Heart left ventricle (tissue), 16 donors: ENCODE measurements around the gene LCMT2. TPM values are rescaled to one million over a fixed set of nuclear protein-coding genes. Genes with fewer than 3 reads are reported as not detected.

Experiments
- ATAC-seq, 4 donors: fragments of 200-7000 bp; cut with Tn5 transposase; one replicate each; pipeline ENCODE4 v1.9.1; 2020 to 2022; ENCODE audit warnings: moderate library complexity in 4 of 4, mild to moderate bottlenecking in 3 of 4, moderate number of reproducible peaks in 1 of 4
- DNase-seq, 5 donors: peaks; one replicate each; pipeline ENCODE4 v3.0.0-alpha.2; 2020
- H3K27ac ChIP-seq, 12 donors: fragments of 200-600 bp; sonication (generic) in 4 of 12; one replicate each; pipeline versions ENCODE4 v1.5.0 to v1.8.0; 2016 to 2022; ENCODE audit warnings: mild to moderate bottlenecking in 2 of 12
- H3K27me3 ChIP-seq, 9 donors: fragments of 200-600 bp; sonication (generic) in 2 of 9; one replicate each; pipeline versions ENCODE4 v1.5.1 to v1.8.0; 2016 to 2022; ENCODE audit warnings: mild to moderate bottlenecking in 3 of 9
- H3K36me3 ChIP-seq, 9 donors: fragments of 200-600 bp; sonication (generic) in 2 of 9; one replicate each; pipeline versions ENCODE4 v1.5.0 to v1.8.0; 2018 to 2022; ENCODE audit warnings: mild to moderate bottlenecking in 2 of 9
- H3K4me1 ChIP-seq, 12 donors: fragments of 200-600 bp; sonication (generic) in 4 of 12; one replicate each; pipeline versions ENCODE4 v1.5.0 to v1.8.0; 2016 to 2022; ENCODE audit warnings: mild to moderate bottlenecking in 3 of 12
- H3K4me3 ChIP-seq, 12 donors: fragments of 200-600 bp; sonication (generic) in 4 of 12; one replicate each; pipeline versions ENCODE4 v1.5.0 to v1.8.0; 2017 to 2022; ENCODE audit warnings: mild to moderate bottlenecking in 9 of 12, moderate library complexity in 4 of 12
- H3K9me3 ChIP-seq, 12 donors: fragments of 200-600 bp; sonication (generic) in 4 of 12; one replicate each; pipeline versions ENCODE4 v1.5.0 to v1.8.0; 2016 to 2022; ENCODE audit warnings: mild to moderate bottlenecking in 1 of 12
- POLR2A ChIP-seq, 2 donors: fragments of 450-650 bp; IDR thresholded peaks; one replicate each; pipeline ENCODE4 v1.6.1; 2017; ENCODE audit warnings: antibody characterized with exemption in 2 of 2, mild to moderate bottlenecking in 2 of 2, moderate library complexity in 2 of 2
- WGBS, 4 donors: extraction: QIAGEN DNeasy Blood & Tissue Kit in 2 of 4; methylation state at CpG; one replicate each; pipeline versions ENCODE4 v1.1.5 to v1.1.7; 2013 to 2018; 5-methylcytosine and 5-hydroxymethylcytosine counted together
- intact Hi-C, 10 donors: fragments of 100-400 bp; cut with DNase I; formaldehyde crosslinking; loops; one replicate each; pipeline versions ENCODE4 v1.11.1 to v1.14.2; 2022
- polyA plus RNA-seq, 2 donors: library from polyadenylated mRNA; stranded (reverse); fragments of 200-250 nt; gene quantifications; one replicate each; pipeline ENCODE4 v1.2.3, GENCODE V29; 2013
- total RNA-seq, 9 donors: library from RNA; depleted of rRNA in 2 of 9; stranded (reverse); fragments of >200 nt in 2 of 9; fragmentation: NEBNext Ultra II Directional in 3 of 9; extraction: Animal tissue kit (Norgen Biotek cat#: 25700) in 3 of 9; gene quantifications; one replicate each; pipeline versions ENCODE4 v1.1.0 to v1.2.4, GENCODE V29; 2016 to 2023
- TF ChIP-seq, protein P1 (sequence below), 12 donors: fragments of 200-600 bp; sonication (generic) in 4 of 12; IDR thresholded peaks; one replicate each; pipeline versions ENCODE4 v1.5.0 to v1.8.0; 2018 to 2022; ENCODE audit warnings: antibody characterized with exemption in 12 of 12, mild to moderate bottlenecking in 5 of 12
- donor health status: ischemic (EF 13 %, LVEDD 7.1; RV severe dilation, severe dysfunction).
- donor health status: healthy with polysubstance abuse.
- donor health status: DM: no; HTN: yes; CAD: no.
- donor health status: DM: no; HTN: no; CAD: no.
- donor health status: ischemic (EF 25% LVEDD 6.9; RV normal size, moderate dysfunction).
- donor health status: ischemic (EF 25% LVEDD 5.7; RV mildly dilated, moderate dysfunction).
- donor health status: healthy.
- donor health status: DM: yes; HTN: yes; CAD: no.
- donor health status: ischemic (EF 35%, LVEDD 5.7; RV mildly dilated, moderate dysfunction).
- donor health status: nonischemic (EF 11% LVEDD 7.7; RV severe dilation, severe dysfunction).
- donor health status: DM: yes; HTN: yes; CAD: no.
- donor health status: PGD.
- donor health status: ischemic (EF 29% LVEDD 5.4; RV normal size, mild dysfunction).
- donor health status: nonischemic (EF 23%, LVEDD 6.1; RV moderate dilation, normal function).

The LCMT2 gene
- total and polyA plus RNA-seq, 11 donors = 1.2 to 9.1 (median 6.2) TPM

DNA sequence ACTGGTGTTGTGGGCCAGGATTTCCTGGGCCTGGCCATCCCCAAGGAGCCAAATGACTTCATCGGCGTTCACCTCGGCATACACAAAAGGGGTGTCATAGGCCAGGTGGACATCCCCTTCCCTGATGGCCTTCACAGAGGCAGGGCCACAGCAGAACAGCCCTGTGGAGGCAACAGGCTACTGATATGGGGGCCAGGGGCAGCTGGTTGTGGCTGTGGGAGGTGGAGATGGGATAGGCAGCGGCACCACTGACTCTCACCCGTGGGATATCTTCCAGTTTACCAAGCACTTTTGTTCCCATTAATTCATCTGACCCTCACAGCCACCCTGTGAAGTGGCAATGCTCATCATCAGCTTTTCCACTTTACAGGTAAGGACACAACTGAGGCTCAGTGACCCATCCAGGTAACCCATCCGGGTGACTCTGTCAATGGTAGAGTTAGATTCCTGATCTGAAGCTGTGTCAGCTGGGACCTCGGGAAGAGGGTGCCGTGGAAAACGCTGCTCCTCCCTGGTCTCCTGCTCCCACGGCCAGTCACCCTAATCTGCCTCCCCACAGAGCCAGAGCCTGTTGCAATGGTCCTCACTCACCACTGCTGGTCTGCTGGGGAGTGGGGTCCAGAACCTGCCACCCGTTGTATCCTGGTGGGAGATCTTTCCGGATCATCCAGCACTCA is 48.3 kb downstream of the LCMT2 start:
- no peak overlapping the region for H3K4me3 ChIP-seq
- peaks cover 0 to 4% (median 0%) of the 10 kb centered on the region in 9 donors for H3K27me3 ChIP-seq
- TF ChIP-seq POLR2A (IDR thresholded peaks at IDR 0.05) = no peak
- TF ChIP-seq, protein P1, sequence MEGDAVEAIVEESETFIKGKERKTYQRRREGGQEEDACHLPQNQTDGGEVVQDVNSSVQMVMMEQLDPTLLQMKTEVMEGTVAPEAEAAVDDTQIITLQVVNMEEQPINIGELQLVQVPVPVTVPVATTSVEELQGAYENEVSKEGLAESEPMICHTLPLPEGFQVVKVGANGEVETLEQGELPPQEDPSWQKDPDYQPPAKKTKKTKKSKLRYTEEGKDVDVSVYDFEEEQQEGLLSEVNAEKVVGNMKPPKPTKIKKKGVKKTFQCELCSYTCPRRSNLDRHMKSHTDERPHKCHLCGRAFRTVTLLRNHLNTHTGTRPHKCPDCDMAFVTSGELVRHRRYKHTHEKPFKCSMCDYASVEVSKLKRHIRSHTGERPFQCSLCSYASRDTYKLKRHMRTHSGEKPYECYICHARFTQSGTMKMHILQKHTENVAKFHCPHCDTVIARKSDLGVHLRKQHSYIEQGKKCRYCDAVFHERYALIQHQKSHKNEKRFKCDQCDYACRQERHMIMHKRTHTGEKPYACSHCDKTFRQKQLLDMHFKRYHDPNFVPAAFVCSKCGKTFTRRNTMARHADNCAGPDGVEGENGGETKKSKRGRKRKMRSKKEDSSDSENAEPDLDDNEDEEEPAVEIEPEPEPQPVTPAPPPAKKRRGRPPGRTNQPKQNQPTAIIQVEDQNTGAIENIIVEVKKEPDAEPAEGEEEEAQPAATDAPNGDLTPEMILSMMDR (IDR thresholded peaks at IDR 0.05) = no peak
- ATAC-seq (no peak), DNase-seq (no peak)
- no peaks in the 10 kb centered on the region for H3K9me3 ChIP-seq
- no peaks in the 10 kb centered on the region for H3K4me1 ChIP-seq
- WGBS, 4 donors = 83 to 88% (median 86%) methylated on average over 8 to 12 of the region's 12 CpGs
- H3K36me3 ChIP-seq = no peaks in the 10 kb centered on the region
- no peak overlapping the region for H3K27ac ChIP-seq
- intact Hi-C loops = loop anchor here in 2 of 10 donors (2.0 to 5.0 kb wide), 3 partner anchors 55 to 95 kb away; partner anchors contain the start of gene CCNDBP1 (in 1 of the 2)

DNA sequence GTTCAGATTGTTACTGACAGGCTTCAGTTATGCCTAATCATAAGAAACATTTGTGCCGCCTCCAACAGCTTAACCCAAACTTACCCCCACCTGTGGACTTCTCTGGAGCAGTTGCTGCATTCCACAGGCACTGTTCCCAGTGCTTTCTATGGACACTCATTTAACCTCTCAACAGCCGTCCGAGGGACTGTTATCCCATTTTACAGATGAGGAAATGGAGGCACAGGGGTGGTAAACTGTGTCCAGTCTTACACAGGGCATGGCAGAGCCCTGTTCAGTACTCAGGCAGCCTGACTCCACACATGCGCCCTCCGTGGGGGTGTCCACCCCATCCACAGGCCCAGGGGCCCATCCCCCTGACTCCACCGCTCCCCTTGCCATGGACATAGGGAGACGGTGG is 49.4 kb downstream of the LCMT2 start:
- no peaks in the 10 kb centered on the region for H3K36me3 ChIP-seq
- no peak for TF ChIP-seq POLR2A (IDR thresholded peaks at IDR 0.05)
- TF ChIP-seq, protein P1 (IDR thresholded peaks at IDR 0.05) = no peak
- intact Hi-C loops = loop anchor here in 1 of 10 donors (5.0 kb wide), 2 partner anchors 54 to 94 kb away; partner anchors contain the start of gene CCNDBP1
- no peak for ATAC-seq
- no peaks in the 10 kb centered on the region for H3K4me1 ChIP-seq
- H3K9me3 ChIP-seq = no peaks in the 10 kb centered on the region
- peaks cover 0 to 4% (median 0%) of the 10 kb centered on the region in 9 donors for H3K27me3 ChIP-seq
- H3K4me3 ChIP-seq = no peak overlapping the region
- H3K27ac ChIP-seq = no peak overlapping the region
- 69 to 85% (median 77%) methylated on average over 7 of the region's 7 CpGs for WGBS, 4 donors
- no peak for DNase-seq

DNA sequence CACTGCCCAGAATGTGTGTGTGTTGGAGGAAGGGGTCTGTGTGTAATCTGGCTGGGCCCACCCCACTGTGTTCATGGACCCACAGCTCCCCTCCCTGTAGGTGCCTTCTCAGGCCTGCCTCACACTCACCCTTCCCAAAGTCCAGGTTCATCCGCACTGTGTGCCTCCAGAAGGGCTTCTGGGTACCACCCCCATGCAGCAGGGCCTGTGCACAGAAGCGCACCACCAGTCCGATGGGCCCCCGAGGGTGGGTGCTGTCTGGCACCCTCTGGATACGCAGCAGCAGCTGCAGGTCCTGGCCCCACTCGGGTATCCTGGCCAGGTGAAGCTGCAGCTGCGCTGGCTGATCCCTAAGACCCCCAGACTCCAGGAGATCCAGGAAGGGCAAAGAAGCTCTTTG is 50.9 kb downstream of the LCMT2 start:
- peaks cover 0 to 4% (median 0%) of the 10 kb centered on the region in 9 donors for H3K27me3 ChIP-seq
- no peaks in the 10 kb centered on the region for H3K36me3 ChIP-seq
- intact Hi-C loops = no loop called here
- WGBS, 4 donors = 86 to 89% (median 88%) methylated on average over 5 to 7 of the region's 7 CpGs
- no peaks in the 10 kb centered on the region for H3K4me1 ChIP-seq
- ATAC-seq (no peak), DNase-seq (no peak)
- TF ChIP-seq, protein P1 (IDR thresholded peaks at IDR 0.05) = no peak
- TF ChIP-seq POLR2A (IDR thresholded peaks at IDR 0.05) = no peak
- H3K27ac ChIP-seq = no peak overlapping the region
- H3K9me3 ChIP-seq = no peaks in the 10 kb centered on the region
- no peak overlapping the region for H3K4me3 ChIP-seq

DNA sequence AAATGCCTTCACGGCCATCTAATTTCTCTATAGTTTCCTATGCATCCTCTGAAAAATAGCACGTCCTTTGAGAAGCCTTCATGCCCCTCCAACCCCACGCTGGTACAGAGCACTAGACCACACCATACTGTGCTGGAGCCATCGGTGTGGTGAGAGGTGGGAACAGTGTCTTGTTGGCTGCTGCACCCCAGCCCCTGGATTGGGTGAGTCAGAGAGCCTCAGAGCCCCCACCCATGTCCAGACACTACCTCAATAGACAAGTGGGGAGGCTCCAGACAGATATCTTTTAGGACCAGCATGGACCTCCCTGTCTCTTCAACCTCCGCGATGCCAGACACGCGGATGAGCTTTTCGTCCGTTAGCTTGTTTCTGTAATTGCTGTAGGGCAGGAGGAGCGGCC is 51.5 kb downstream of the LCMT2 start:
- Histone ChIP-seq H3K4me1 (peaks cover 0 to 1% (median 0%) of the 10 kb centered on the region in 12 donors), H3K9me3 (no peaks in the 10 kb centered on the region), H3K4me3 (no peak overlapping the region), H3K27me3 (peaks cover 0 to 9% (median 0%) of the 10 kb centered on the region in 9 donors), H3K36me3 (no peaks in the 10 kb centered on the region), H3K27ac (no peak overlapping the region)
- intact Hi-C loops = no loop called here
- 80 to 91% (median 85%) methylated on average over 11 of the region's 11 CpGs for WGBS, 4 donors
- TF ChIP-seq POLR2A (IDR thresholded peaks at IDR 0.05) = no peak
- DNase-seq = no peak
- no peak for ATAC-seq
